ENCODE results near the gene CEP19. TPM values are rescaled to one million over a fixed set of nuclear protein-coding genes. Genes with fewer than 3 reads are reported as not detected.
"Not testable (repeated sequence)": the region's sequence is repeated elsewhere in the genome, so short reads cannot be mapped to it uniquely, and the experiment has no call there.

CEP19 gene
- total RNA-seq, 1 donor: 0.73 TPM

GRCh38 chr3:196735751-196736150 is 23.7 kb upstream of the CEP19 start:
- peaks cover 6% of the 10 kb centered on the region for H3K4me1 ChIP-seq (ENCODE audit: insufficient read depth, low read length)
- H3K27me3 ChIP-seq (ENCODE audit: insufficient read depth, low read length): no peaks in the 10 kb centered on the region
- H3K4me3 ChIP-seq (ENCODE audit: low read length): no peak overlapping the region
- H3K9me3 ChIP-seq (ENCODE audit: low read depth, low read length): no peaks in the 10 kb centered on the region

DNA sequence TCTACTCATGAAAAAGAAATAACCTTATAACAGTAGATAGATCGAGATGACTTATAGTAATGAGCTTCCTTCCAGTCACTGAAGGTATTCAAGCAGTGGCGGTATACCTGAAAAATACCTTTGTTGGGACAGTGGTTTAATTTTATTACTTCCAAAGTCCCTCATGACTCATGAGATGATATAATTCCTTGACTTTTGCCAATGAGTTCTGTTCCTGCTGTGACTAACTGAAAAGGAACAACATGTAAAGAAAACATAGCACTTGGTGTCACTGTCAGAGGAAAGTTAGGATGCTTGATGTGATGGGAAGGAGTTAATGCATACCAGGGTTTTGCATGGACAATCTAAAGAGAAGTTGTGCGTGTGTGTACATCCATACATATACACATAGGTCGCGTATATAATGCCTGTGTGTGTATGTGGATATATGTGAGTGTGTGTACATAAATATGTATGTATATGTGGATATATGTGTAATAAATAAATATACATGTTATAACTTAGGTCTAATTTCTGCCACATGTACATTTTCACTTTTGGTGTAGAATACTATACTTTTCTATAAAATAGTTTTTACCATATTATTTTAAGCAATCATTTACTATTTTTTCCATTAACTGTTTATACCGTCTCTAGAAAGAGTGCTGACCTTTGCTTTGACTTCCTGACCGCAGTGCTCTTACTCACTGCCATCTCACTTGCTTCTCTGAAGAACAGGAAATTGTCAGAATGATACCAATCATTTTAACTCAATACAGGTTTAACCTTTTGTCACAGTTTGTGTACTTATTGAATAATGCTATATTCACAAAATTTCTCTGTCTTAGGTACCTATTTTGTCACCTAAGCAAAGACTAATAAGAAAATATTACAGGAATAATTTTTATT is 15.0 kb upstream of the CEP19 start:
- H3K4me1 ChIP-seq (ENCODE audit: insufficient read depth, low read length): peaks cover 4% of the 10 kb centered on the region
- H3K27me3 ChIP-seq (ENCODE audit: insufficient read depth, low read length): no peaks in the 10 kb centered on the region
- no peak overlapping the region for H3K4me3 ChIP-seq (ENCODE audit: low read length)
- no peaks in the 10 kb centered on the region for H3K9me3 ChIP-seq (ENCODE audit: low read depth, low read length)

DNA sequence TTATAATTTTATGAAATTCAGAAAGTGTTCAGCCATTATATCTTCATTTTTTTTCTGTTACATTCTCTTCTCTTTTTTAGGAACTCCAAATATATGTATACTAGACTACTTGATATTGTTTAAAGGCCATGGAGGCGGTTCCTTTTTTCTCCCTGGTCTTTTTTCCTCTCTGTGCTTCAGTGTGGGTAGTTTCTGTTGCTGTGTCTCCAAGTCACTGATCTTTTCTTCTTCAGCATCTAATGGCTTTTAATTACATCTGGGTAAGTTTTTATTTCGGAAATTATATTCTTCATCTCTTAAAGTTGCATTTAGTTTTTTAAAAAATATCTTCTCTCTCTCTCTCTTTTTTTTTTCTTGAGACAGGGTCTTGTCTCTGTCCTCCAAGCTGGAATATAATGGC is 9.0 kb upstream of the CEP19 start:
- Histone ChIP-seq H3K9me3 (ENCODE audit: low read depth, low read length) (no peaks in the 10 kb centered on the region), H3K4me3 (ENCODE audit: low read length) (no peak overlapping the region), H3K27me3 (ENCODE audit: insufficient read depth, low read length) (no peaks in the 10 kb centered on the region), H3K4me1 (ENCODE audit: insufficient read depth, low read length) (no peaks in the 10 kb centered on the region)

DNA sequence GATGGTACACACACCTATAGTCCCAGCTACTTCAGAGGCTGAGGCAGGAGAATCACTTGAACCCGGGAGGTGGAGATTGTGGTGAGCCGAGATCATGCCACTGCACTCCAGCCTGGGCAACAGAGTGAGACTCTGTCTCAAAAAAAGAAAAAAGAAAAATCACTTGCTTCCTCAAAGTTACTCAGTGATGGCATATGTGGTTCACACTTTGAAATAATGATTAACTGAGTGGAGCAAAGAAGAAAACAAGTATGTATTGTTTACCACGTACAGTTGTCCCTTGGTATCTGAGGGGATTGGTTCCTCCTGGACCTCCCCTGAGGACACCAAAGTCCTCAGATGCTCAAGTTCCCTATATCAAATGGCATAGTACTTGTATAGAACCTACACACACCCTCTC is 5.1 kb upstream of the CEP19 start:
- not testable (repeated sequence) for H3K4me3 ChIP-seq (ENCODE audit: low read length); H3K9me3 ChIP-seq (ENCODE audit: low read depth, low read length); H3K27me3 ChIP-seq (ENCODE audit: insufficient read depth, low read length)
- peaks cover 11% of the 10 kb centered on the region for H3K4me1 ChIP-seq (ENCODE audit: insufficient read depth, low read length)

DNA sequence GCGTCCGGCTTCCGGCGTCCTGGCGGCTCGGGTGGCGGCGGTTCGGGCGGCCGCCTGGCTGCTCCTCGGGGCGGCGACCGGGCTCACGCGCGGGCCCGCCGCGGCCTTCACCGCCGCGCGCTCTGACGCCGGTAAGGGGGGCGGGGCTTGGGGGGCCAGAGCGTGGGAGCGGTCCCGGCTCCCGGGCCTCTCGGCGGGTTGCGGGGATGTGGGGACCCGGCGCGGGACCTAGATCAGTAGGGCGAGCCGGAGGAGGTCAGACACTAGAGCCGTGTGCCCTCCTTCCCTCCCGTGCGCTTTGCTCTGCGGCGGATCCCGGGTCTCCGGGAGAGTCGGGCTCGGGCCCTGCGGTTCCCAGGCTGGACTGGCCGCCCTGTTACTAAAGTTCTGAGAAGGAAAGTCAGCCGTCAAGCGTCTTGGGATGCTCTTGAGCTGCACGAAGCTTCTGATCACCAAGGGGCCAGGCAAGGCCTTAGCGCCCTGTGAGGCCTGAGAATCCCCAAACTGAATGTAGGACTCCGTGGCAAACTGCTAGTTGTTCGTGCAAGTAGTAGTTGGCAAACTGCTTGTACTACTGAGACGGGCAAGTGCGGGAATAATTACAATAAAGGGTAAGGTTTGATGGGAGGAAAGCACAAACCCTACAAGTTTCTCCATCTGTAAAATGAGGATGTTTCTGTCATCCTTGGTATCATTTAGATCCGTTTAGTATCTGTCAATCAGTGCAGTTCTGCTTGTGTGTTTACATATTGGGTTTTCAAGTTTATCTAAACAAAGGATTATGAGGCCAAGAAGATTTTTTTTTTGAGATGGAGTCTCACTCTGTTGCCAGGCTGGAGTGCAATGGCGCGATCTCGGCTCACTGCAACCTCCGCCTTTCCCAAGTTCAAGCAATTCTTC is 714 bp upstream of the CEP19 start:
- peak overlapping the region; percentile 69 for H3K4me3 ChIP-seq (ENCODE audit: low read length)
- no peaks in the 10 kb centered on the region for H3K9me3 ChIP-seq (ENCODE audit: low read depth, low read length)
- peaks cover 25% of the 10 kb centered on the region for H3K4me1 ChIP-seq (ENCODE audit: insufficient read depth, low read length)
- H3K27me3 ChIP-seq (ENCODE audit: insufficient read depth, low read length): no peaks in the 10 kb centered on the region

GRCh38 chr3:196708467-196708866 is 3.6 kb downstream of the CEP19 start:
- Histone ChIP-seq H3K4me3 (ENCODE audit: low read length) (no peak overlapping the region), H3K9me3 (ENCODE audit: low read depth, low read length) (no peaks in the 10 kb centered on the region), H3K27me3 (ENCODE audit: insufficient read depth, low read length) (no peaks in the 10 kb centered on the region)

DNA sequence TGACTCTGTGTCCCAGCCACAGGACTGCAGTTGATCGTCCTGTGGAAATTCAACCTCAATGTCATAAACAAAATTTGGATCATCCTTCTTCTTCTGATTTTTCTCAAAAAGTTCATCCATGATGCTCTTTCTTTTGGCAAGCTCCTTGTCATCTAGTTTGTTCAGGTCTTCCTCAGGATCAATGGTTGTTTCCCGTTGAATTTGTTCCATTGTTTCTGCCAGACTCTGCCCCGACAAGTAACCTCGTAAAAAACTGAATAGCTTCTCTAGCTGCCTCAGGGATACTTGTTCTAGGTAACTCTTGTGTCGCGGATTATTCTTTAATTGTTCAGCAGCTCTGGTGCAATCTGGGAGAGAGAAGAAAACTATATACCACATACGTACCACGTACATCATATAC is 4.5 kb downstream of the CEP19 start:
- Histone ChIP-seq H3K4me1 (ENCODE audit: insufficient read depth, low read length) (peaks cover 19% of the 10 kb centered on the region), H3K27me3 (ENCODE audit: insufficient read depth, low read length) (no peaks in the 10 kb centered on the region)

More at GRCh38 chr3:196708467-196708866, 3.6 kb downstream of the CEP19 start:
- peaks cover 27% of the 10 kb centered on the region for H3K4me1 ChIP-seq (ENCODE audit: insufficient read depth, low read length)

DNA sequence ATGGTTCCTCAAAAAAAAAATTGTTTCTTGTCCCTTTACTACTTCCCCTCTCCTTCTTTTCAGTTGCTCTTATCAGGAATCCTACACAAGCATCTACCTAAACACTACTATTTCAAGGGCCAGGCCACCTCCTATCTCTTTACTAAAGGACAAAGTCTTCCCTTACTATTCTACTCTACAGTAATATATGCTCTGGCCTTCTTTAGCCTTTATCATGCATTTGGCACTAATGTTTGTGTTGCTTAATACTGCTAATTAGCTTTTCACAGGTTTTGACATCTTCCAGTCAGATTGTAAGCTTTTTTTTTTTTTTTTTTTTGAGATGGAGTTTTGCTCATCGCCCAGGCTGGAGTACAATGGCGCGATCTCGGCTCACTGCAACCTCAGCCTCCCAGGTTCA is 5.3 kb downstream of the CEP19 start:
- H3K9me3 ChIP-seq (ENCODE audit: low read depth, low read length): no peaks in the 10 kb centered on the region
- no peak overlapping the region for H3K4me3 ChIP-seq (ENCODE audit: low read length)
- no peaks in the 10 kb centered on the region for H3K27me3 ChIP-seq (ENCODE audit: insufficient read depth, low read length)
- peaks cover 19% of the 10 kb centered on the region for H3K4me1 ChIP-seq (ENCODE audit: insufficient read depth, low read length)

More for the DNA sequence above, 4.5 kb downstream of the CEP19 start:
- no peak overlapping the region for H3K4me3 ChIP-seq (ENCODE audit: low read length)
- H3K9me3 ChIP-seq (ENCODE audit: low read depth, low read length): no peaks in the 10 kb centered on the region

- no peaks in the 10 kb centered on the region for H3K9me3 ChIP-seq (ENCODE audit: low read depth, low read length)
- H3K4me1 ChIP-seq (ENCODE audit: insufficient read depth, low read length): peaks cover 15% of the 10 kb centered on the region
- H3K4me3 ChIP-seq (ENCODE audit: low read length): no peak overlapping the region
- H3K27me3 ChIP-seq (ENCODE audit: insufficient read depth, low read length): no peaks in the 10 kb centered on the region
Observed at GRCh38 chr3:196706327-196706726, 5.7 kb downstream of the CEP19 start.

DNA sequence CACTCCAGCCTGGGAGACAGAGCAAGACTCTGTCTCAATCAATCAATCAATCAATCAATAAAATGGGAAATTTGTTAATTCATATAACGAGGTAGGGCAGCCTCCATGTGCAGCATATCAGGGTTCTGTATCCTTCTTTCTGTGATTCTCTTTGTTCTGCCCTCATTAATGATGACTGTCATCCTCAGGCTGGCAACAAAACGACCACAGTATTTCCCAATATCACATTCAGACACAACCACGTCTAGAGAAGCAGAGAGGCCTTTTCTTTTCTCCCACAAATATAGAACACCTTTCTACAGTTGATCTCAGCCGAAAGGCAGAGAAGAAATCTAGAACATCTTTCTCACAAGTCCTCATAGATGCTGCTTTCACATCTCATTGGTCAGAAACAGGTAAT is 11.2 kb downstream of the CEP19 start:
- no peaks in the 10 kb centered on the region for H3K27me3 ChIP-seq (ENCODE audit: insufficient read depth, low read length)
- H3K9me3 ChIP-seq (ENCODE audit: low read depth, low read length): no peaks in the 10 kb centered on the region
- no peak overlapping the region for H3K4me3 ChIP-seq (ENCODE audit: low read length)
- H3K4me1 ChIP-seq (ENCODE audit: insufficient read depth, low read length): peaks cover 4% of the 10 kb centered on the region

DNA sequence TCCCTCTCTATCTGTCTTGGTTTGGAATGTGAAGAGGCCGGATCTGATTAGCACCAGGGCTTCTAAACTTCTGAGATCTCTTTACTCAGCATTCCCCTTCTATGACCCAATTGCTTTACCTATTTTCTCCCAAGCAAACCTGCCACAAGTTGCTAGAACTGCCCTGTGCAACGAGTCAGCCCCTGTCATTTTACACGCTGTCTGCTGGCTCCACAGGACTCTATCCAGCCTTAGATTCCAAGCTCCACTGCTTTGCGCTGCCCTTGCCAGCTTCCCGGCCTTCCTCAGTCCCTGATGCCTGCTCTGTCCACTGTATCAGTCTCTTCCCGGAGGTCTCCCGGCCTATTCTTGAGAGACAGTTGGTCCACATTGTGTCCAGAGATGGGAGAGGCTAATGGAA is 12.3 kb downstream of the CEP19 start:
- Histone ChIP-seq H3K27me3 (ENCODE audit: insufficient read depth, low read length) (no peaks in the 10 kb centered on the region), H3K4me3 (ENCODE audit: low read length) (no peak overlapping the region), H3K4me1 (ENCODE audit: insufficient read depth, low read length) (peaks cover 4% of the 10 kb centered on the region), H3K9me3 (ENCODE audit: low read depth, low read length) (no peaks in the 10 kb centered on the region)

- Histone ChIP-seq H3K4me3 (ENCODE audit: low read length) (no peak overlapping the region), H3K27me3 (ENCODE audit: insufficient read depth, low read length) (no peaks in the 10 kb centered on the region), H3K4me1 (ENCODE audit: insufficient read depth, low read length) (peaks cover 26% of the 10 kb centered on the region), H3K9me3 (ENCODE audit: low read depth, low read length) (no peaks in the 10 kb centered on the region)
Observed at GRCh38 chr3:196697270-196697669, 14.8 kb downstream of the CEP19 start.

DNA sequence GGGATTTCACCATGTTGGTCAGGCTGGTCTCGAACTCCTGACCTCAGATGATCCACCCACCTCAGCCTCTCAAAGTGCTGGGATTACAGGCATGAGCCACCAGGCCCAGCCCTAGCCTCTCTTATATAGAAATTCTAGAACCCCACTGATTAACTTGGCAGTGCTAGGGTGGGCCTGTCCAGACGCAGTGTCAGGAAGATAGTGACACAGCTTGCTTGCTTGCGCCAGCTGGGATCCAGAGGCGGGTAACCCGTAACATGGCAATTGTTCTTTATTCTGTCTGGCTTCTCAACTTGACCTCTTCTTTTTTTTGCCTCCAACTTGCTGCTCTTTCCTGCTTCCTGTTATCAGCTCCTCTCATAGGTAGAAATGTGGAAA is 16.2 kb downstream of the CEP19 start:
- no peaks in the 10 kb centered on the region for H3K9me3 ChIP-seq (ENCODE audit: low read depth, low read length)
- peaks cover 39% of the 10 kb centered on the region for H3K4me1 ChIP-seq (ENCODE audit: insufficient read depth, low read length)
- H3K27me3 ChIP-seq (ENCODE audit: insufficient read depth, low read length): no peaks in the 10 kb centered on the region
- H3K4me3 ChIP-seq (ENCODE audit: low read length): no peak overlapping the region

GRCh38 chr3:196694941-196695848 is 16.9 kb downstream of the CEP19 start:
- Histone ChIP-seq H3K9me3 (ENCODE audit: low read depth, low read length) (no peaks in the 10 kb centered on the region), H3K4me3 (ENCODE audit: low read length) (no peak overlapping the region), H3K4me1 (ENCODE audit: insufficient read depth, low read length) (peaks cover 42% of the 10 kb centered on the region), H3K27me3 (ENCODE audit: insufficient read depth, low read length) (no peaks in the 10 kb centered on the region)
